Neural cell (in vitro differentiated cells): ENCODE results near the gene SLC25A36. TPM values are rescaled to one million over a fixed set of nuclear protein-coding genes. Genes with fewer than 3 reads are reported as not detected.

Experiments
- H2AFZ ChIP-seq: fragments of 200-600, 300-800 bp; sonication (generic), shearing (Covaris generic); 2 replicates; pipeline ENCODE4 v1.6.0; 2014; ENCODE audit warnings: low read depth, mild to moderate bottlenecking, antibody characterized with exemption, low read length, moderate library complexity
- H3F3A ChIP-seq: fragments of 200-600 bp; shearing (Covaris generic); 2 replicates; pipeline ENCODE4 v1.6.1; 2016; ENCODE audit warnings: mild to moderate bottlenecking, moderate library complexity, mixed read lengths, antibody characterized with exemption, low read length; ENCODE audit not compliant: insufficient read depth, poor library complexity, severe bottlenecking
- H3K27ac ChIP-seq: fragments of 200-600, 300-800 bp; sonication (generic), shearing (Covaris generic); 2 replicates; pipeline ENCODE4 v1.5.1; 2014; ENCODE audit warnings: mild to moderate bottlenecking, low read length, moderate library complexity
- H3K27me3 ChIP-seq: fragments of 300-800, 200-600 bp; sonication (generic), shearing (Covaris generic); 2 replicates; pipeline ENCODE4 v1.6.0; 2014; ENCODE audit warnings: mild to moderate bottlenecking, low read depth, low read length, moderate library complexity; ENCODE audit not compliant: insufficient read depth
- H3K36me3 ChIP-seq: fragments of 300-800, 200-600 bp; sonication (generic), shearing (Covaris generic); 2 replicates; pipeline ENCODE4 v1.5.1; 2014; ENCODE audit warnings: mild to moderate bottlenecking, antibody characterized with exemption, low read length, moderate library complexity; ENCODE audit not compliant: insufficient read depth
- H3K4me2 ChIP-seq: fragments of 300-800, 200-600 bp; sonication (generic), shearing (Covaris generic); 2 replicates; pipeline ENCODE4 v1.6.0; 2014; ENCODE audit warnings: mild to moderate bottlenecking, low read length
- H3K4me3 ChIP-seq: fragments of 300-800, 200-600 bp; sonication (generic), shearing (Covaris generic); 2 replicates; pipeline ENCODE4 v1.5.1; 2014; ENCODE audit warnings: mild to moderate bottlenecking, low read length, moderate library complexity
- H3K79me2 ChIP-seq: fragments of 200-600 bp; shearing (Covaris generic); replicated peaks from 2 replicates; pipeline ENCODE4 v1.6.0; 2014; ENCODE audit warnings: mild to moderate bottlenecking, low read length, moderate library complexity; ENCODE audit not compliant: insufficient read depth
- H3K9ac ChIP-seq: fragments of 300-800, 200-600 bp; sonication (generic), shearing (Covaris generic); 2 replicates; pipeline ENCODE4 v1.6.1; 2016; ENCODE audit warnings: mild to moderate bottlenecking, low read length, mixed read lengths
- H3K9me2 ChIP-seq: fragments of 200-600 bp; shearing (Covaris generic); 2 replicates; pipeline ENCODE4 v1.6.1; 2016; ENCODE audit warnings: mild to moderate bottlenecking, low read length, mixed read lengths; ENCODE audit not compliant: insufficient read depth
- H3K9me3 ChIP-seq: fragments of 200-600, 300-800 bp; sonication (generic), shearing (Covaris generic); 2 replicates; pipeline ENCODE4 v1.6.1; 2016; ENCODE audit warnings: mild to moderate bottlenecking, mixed run types, low read length, moderate library complexity, mixed read lengths
- H4K20me1 ChIP-seq: fragments of 200-600 bp; shearing (Covaris generic); 2 replicates; pipeline ENCODE4 v1.6.1; 2016; ENCODE audit warnings: mild to moderate bottlenecking, mixed run types; ENCODE audit not compliant: insufficient read depth
- CTCF ChIP-seq: fragments of 450-650 bp; IDR thresholded peaks from 2 replicates; pipeline ENCODE4 v1.5.1; 2014; ENCODE audit warnings: antibody characterized with exemption, mild to moderate bottlenecking, moderate library complexity; ENCODE audit not compliant: poor library complexity, severe bottlenecking
- EP300 ChIP-seq: fragments of 450-650 bp; conservative IDR thresholded peaks from 2 replicates; pipeline ENCODE4 v1.6.1; 2014; ENCODE audit warnings: antibody characterized with exemption, mild to moderate bottlenecking, moderate library complexity; ENCODE audit not compliant: poor library complexity, severe bottlenecking
- EZH2 ChIP-seq: fragments of 200-600, 300-800 bp; shearing (Covaris generic), sonication (generic); IDR thresholded peaks from 2 replicates; pipeline ENCODE4 v1.6.1; 2014; ENCODE audit warnings: antibody characterized with exemption, low read length, borderline replicate concordance, mild to moderate bottlenecking; ENCODE audit not compliant: insufficient read depth, poor library complexity, severe bottlenecking
- MXI1 ChIP-seq: fragments of 450-650 bp; conservative IDR thresholded peaks from 2 replicates; pipeline ENCODE4 v1.6.1; 2014; ENCODE audit warnings: antibody characterized with exemption, mild to moderate bottlenecking; ENCODE audit not compliant: poor library complexity, severe bottlenecking
- POLR2AphosphoS5 ChIP-seq: IDR thresholded peaks from 2 replicates; pipeline ENCODE4 v1.6.1; 2012
- RAD21 ChIP-seq: fragments of 450-650 bp; conservative IDR thresholded peaks from 2 replicates; pipeline ENCODE4 v1.6.1; 2014; ENCODE audit warnings: antibody characterized with exemption, mild to moderate bottlenecking, moderate library complexity
- REST ChIP-seq: IDR thresholded peaks from 2 replicates; pipeline ENCODE4 v1.6.1; 2012; ENCODE audit warnings: borderline replicate concordance
- SMC3 ChIP-seq: fragments of 450-650 bp; conservative IDR thresholded peaks from 2 replicates; pipeline ENCODE4 v1.6.1; 2014; ENCODE audit warnings: antibody characterized with exemption, mild to moderate bottlenecking, moderate library complexity; ENCODE audit not compliant: poor library complexity
- TAF1 ChIP-seq: IDR thresholded peaks from 2 replicates; pipeline ENCODE4 v1.6.1; 2012; ENCODE audit warnings: low read depth
- polyA plus RNA-seq: library from polyadenylated mRNA; depleted of rRNA; stranded (reverse); fragments of >200 nt; gene quantifications from 2 replicates; pipeline ENCODE4 v1.2.3, GENCODE V29; 2014

The SLC25A36 gene
- polyA plus RNA-seq, 1 donor from 2014 or later, result 227 TPM

GRCh38 chr3:141019244-141019643 lies 77.6 kb downstream of the SLC25A36 start:
- no peaks in the 10 kb centered on the region for H3F3A ChIP-seq
- H4K20me1 ChIP-seq, result no peaks in the 10 kb centered on the region
- no peaks in the 10 kb centered on the region for H3K27me3 ChIP-seq
- no peaks in the 10 kb centered on the region for H3K9me2 ChIP-seq
- H2AFZ ChIP-seq, result no peak overlapping the region
- H3K9ac ChIP-seq, result no peak overlapping the region
- no peaks in the 10 kb centered on the region for H3K36me3 ChIP-seq
- H3K27ac ChIP-seq, result no peak overlapping the region
- no peaks in the 10 kb centered on the region for H3K9me3 ChIP-seq
- TF ChIP-seq TAF1 (no peak), REST (no peak), SMC3 (no peak), EP300 (no peak), CTCF (no peak), POLR2AphosphoS5 (no peak), MXI1 (no peak), RAD21 (no peak)
- no peak overlapping the region for H3K4me2 ChIP-seq
- no peaks in the 10 kb centered on the region for H3K79me2 ChIP-seq
- no peak overlapping the region for H3K4me3 ChIP-seq

GRCh38 chr3:141020143-141020830 lies 78.7 kb downstream of the SLC25A36 start:
- Histone ChIP-seq H4K20me1 (no peaks in the 10 kb centered on the region), H2AFZ (no peak overlapping the region), H3K4me2 (no peak overlapping the region), H3K36me3 (no peaks in the 10 kb centered on the region), H3K27me3 (no peaks in the 10 kb centered on the region), H3K9me3 (no peaks in the 10 kb centered on the region), H3K9me2 (no peaks in the 10 kb centered on the region), H3F3A (no peaks in the 10 kb centered on the region), H3K27ac (no peak overlapping the region), H3K79me2 (no peaks in the 10 kb centered on the region), H3K4me3 (no peak overlapping the region), H3K9ac (no peak overlapping the region)
- TF ChIP-seq SMC3, result no peak
- TF ChIP-seq REST, result no peak
- TF ChIP-seq POLR2AphosphoS5, result no peak
- TF ChIP-seq EZH2, result no peak
